ENCODE measurements around the gene DRC7.

The DRC7 gene

DNA sequence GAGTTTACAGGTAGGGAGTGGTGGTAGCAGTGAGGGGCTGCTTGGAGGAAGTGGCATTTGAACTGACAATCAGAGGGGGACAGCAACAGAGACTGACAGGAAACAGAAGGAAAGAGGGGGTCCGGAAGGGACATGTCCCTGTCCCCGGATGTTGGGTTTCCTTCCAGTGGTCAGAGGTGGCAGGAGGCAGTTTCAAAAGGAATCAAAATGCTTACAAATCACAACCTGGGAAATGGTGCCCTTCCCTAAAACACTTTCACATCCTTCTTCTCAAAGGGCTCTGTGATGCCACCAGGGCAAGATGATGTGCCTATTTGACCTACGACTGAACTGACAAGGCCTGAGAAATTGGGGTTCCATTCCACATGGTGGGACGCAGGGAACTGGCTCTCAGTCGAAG, 46.5 kb upstream of the DRC7 start:
- no peak for DNase-seq (ENCODE audit: low read depth, low spot score)
- CTCF ChIA-PET: interaction anchor here (0.8 to 8.2 kb wide), 42 partner anchors 10 to 358 kb away, joined by 3 to 256 read pairs (median 7); partner anchors contain the start of genes ADGRG1, ADGRG3, KATNB1 and ZNF319
- TF ChIP-seq, protein P1, sequence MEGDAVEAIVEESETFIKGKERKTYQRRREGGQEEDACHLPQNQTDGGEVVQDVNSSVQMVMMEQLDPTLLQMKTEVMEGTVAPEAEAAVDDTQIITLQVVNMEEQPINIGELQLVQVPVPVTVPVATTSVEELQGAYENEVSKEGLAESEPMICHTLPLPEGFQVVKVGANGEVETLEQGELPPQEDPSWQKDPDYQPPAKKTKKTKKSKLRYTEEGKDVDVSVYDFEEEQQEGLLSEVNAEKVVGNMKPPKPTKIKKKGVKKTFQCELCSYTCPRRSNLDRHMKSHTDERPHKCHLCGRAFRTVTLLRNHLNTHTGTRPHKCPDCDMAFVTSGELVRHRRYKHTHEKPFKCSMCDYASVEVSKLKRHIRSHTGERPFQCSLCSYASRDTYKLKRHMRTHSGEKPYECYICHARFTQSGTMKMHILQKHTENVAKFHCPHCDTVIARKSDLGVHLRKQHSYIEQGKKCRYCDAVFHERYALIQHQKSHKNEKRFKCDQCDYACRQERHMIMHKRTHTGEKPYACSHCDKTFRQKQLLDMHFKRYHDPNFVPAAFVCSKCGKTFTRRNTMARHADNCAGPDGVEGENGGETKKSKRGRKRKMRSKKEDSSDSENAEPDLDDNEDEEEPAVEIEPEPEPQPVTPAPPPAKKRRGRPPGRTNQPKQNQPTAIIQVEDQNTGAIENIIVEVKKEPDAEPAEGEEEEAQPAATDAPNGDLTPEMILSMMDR (IDR thresholded peaks at IDR 0.05; ENCODE audit: insufficient read depth, low read length, missing control alignments): no peak
- H3K4me3 ChIP-seq (ENCODE audit: low read depth, low read length): no peak overlapping the region
- POLR2A ChIA-PET: no interaction called here

DNA sequence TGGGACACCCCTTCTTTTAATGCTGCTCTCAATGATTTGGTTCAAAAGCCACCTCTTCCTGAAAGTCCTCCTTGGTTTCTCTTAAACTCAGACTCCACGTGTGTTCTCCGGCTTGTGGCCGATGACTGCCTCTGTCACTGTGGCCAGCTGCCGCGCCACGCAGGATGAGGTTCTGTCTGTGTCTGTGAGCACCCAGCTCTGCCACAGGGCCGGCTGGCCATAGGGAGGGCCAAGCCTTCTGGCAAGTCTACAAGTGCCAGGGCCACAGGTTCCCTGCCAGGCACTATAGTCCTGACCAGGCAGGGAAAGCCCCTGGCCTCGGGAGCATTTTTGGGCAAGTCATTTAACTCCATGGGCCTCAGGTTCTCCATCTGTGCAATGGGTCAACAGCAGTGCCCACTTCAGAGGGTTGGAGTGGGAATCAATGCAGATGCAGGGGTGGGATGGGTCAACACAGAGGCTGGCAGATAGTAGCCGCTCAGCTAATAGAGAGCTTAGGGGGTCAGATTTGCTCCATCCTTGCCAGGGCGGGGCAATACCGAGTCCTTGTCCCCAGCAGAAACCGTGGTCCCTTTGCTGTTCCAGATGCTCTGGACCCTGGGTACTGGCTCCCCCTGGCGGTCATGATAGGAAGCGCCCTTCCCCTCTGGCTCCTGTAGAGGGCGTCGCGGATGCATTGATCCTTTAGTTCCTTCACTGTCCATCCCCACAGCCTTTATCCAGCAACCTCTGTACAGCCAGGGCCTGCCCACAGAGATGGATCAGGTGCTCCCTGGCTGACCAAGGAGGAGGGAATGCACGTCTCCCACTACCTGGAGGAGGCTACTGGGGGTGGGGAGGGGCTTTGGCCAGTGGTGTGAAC, 45.8 kb upstream of the DRC7 start:
- no peak for DNase-seq (ENCODE audit: low read depth, low spot score)
- TF ChIP-seq, protein P1 (IDR thresholded peaks at IDR 0.05; ENCODE audit: insufficient read depth, low read length, missing control alignments): peak; percentile 100
- no peak overlapping the region for H3K4me3 ChIP-seq (ENCODE audit: low read depth, low read length)
- ChIA-PET CTCF (interaction anchor here (0.5 to 8.2 kb wide), 53 partner anchors 9 to 358 kb away, joined by 3 to 256 read pairs (median 6); partner anchors contain the start of genes ADGRG1, ADGRG3, KATNB1 and ZNF319), POLR2A (no interaction called here)

- POLR2A ChIA-PET: no interaction called here
- TF ChIP-seq, protein P1 (IDR thresholded peaks at IDR 0.05; ENCODE audit: insufficient read depth, low read length, missing control alignments): no peak
Measured at GRCh38 chr16:57649443-57649751, 45.2 kb upstream of the DRC7 start.

DNA sequence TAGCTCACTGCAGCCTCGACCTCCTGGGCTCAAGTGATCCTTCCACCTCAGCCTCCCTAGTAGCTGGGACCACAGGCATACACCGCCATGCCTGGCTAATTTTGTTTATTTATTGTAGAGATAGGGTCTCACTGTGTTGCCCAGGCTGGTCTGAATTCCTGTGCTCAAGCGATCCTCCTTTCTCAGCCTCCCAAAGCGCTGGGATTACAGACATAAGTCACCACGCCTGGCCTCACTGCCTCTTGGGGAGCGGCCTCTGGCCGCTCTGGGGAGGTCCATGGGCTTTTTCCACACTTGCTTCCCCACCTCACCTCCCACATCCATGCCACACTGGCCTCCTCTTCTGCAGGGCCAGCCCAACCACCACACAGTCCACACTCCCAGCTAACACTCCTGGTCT, 44.8 kb upstream of the DRC7 start:
- CTCF ChIA-PET: interaction anchor here (0.6 to 8.2 kb wide), 26 partner anchors 8 to 332 kb away, joined by 3 to 256 read pairs (median 12); partner anchors contain the start of gene ADGRG1
- TF ChIP-seq, protein P1 (IDR thresholded peaks at IDR 0.05; ENCODE audit: insufficient read depth, low read length, missing control alignments): no peak
- POLR2A ChIA-PET: no interaction called here
- no peak for DNase-seq (ENCODE audit: low read depth, low spot score)
- H3K4me3 ChIP-seq (ENCODE audit: low read depth, low read length): no peak overlapping the region

More at GRCh38 chr16:57649443-57649751, 45.2 kb upstream of the DRC7 start:
- H3K4me3 ChIP-seq (ENCODE audit: low read depth, low read length): no peak overlapping the region
- no peak for DNase-seq (ENCODE audit: low read depth, low spot score)
- CTCF ChIA-PET: interaction anchor here (0.6 to 8.2 kb wide), 33 partner anchors 9 to 332 kb away, joined by 3 to 256 read pairs (median 7); partner anchors contain the start of gene ADGRG1

DNA sequence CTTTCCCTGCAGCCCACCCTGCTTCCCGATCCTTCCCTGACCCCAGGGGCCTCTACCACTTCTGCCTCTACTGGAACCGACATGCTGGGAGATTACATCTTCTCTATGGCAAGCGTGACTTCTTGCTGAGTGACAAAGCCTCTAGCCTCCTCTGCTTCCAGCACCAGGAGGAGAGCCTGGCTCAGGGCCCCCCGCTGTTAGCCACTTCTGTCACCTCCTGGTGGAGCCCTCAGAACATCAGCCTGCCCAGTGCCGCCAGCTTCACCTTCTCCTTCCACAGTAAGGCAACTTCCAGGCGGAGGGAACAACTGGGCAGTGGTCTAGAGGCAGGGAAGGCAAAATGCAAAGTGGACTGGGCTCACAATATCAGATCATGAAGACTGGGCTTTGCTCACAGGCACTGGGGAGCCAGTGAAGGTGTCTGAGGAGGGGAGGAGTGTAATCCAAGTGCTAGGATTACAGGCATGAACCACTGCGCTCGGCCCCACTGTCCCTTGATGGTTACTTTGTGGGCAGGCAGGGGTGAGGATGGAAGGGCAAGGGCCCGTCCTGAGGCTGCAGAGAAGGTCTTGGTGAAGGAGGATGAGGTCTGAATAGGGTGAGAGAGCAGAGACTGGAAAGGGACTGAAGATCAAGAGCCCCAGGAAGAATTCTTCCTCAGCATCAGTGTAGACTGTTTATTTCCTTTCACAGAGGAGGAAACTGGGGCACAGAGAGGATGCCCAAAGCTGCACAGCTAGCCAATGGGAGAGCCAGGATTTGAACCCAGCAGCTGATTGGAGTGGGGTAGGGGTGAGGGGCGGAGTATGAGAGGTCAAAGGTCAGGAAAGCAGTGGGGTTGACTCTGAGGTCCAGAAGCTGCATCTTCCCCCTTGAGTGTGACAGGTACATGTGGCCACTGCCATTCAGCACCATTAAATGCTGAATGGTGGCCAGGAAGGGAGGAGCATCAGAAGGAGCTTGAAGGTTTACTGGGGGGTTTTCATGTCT, 43.0 kb upstream of the DRC7 start:
- ChIA-PET POLR2A (no interaction called here), CTCF (interaction anchor here (0.9 to 8.2 kb wide), 8 partner anchors 8 to 76 kb away, joined by 3 to 256 read pairs (median 4); partner anchors contain the start of gene ADGRG1)
- no peak for DNase-seq (ENCODE audit: low read depth, low spot score)
- TF ChIP-seq, protein P1 (IDR thresholded peaks at IDR 0.05; ENCODE audit: insufficient read depth, low read length, missing control alignments): no peak
- no peak overlapping the region for H3K4me3 ChIP-seq (ENCODE audit: low read depth, low read length)
